PFSK-1 (cell line): ENCODE measurements around the gene COL18A1.

Experiments used
- FOXP2 ChIP-seq: optimal IDR thresholded peaks from 2 replicates; pipeline ENCODE3; 2011; ENCODE audit warnings: borderline replicate concordance, control low read depth, inconsistent platforms; ENCODE audit not compliant: insufficient read depth; ENCODE audit errors: extremely low read length, extremely low read depth
- POLR2AphosphoS5 ChIP-seq: IDR thresholded peaks from 2 replicates; pipeline ENCODE4 v1.6.1; 2012; ENCODE audit warnings: low read depth, mild to moderate bottlenecking, control low read depth, low read length, moderate library complexity
- SIN3A ChIP-seq: IDR thresholded peaks from 2 replicates; pipeline ENCODE4 v1.6.1; 2012; ENCODE audit warnings: mild to moderate bottlenecking, low read length, moderate library complexity, borderline replicate concordance; ENCODE audit not compliant: insufficient read depth
- TAF1 ChIP-seq: IDR thresholded peaks from 2 replicates; pipeline ENCODE4 v1.6.1; 2012; ENCODE audit warnings: low read length, control low read depth, borderline replicate concordance; ENCODE audit not compliant: insufficient read depth
- TF ChIP-seq, protein P1 (sequence below), 2 experiments: IDR thresholded peaks; 2 replicates each; pipeline versions ENCODE4 v1.6.1 to v1.8.0; 2011 to 2012; ENCODE audit warnings: low read depth in 2 of 2, low read length in 2 of 2, control low read depth in 1 of 2, inconsistent platforms in 1 of 2, mild to moderate bottlenecking in 1 of 2, moderate library complexity in 1 of 2; ENCODE audit not compliant: insufficient read depth in 1 of 2

DNA sequence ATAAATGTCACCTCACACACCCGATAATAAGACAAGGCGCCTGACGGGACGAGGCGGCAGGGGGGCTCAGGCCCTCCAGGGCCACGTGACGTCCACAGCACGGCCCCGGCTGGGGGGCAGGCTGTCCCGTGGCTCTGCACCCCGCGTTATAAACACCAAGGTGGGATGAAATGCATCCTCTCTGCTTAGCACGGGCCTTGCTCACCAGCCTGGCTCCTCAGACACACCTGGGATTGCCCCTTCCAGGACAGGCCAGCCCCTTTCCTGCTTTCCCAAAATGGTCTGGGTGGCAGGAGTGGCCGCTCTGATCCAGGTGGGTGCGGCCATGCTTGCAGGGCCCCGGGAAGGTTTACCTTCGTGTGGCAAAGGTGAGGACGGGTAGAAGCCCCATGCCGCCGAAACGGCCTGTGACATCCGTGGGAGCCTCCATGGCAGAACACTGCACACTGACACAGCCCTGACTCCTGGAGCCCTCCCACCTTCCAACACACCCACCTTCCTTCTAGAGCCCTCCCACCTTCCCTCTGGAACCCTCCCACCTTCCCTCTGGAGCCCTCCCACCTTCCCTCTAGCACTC is 101.4 kb downstream of the COL18A1 start:
- TF ChIP-seq POLR2AphosphoS5 (no peak), SIN3A (no peak), TAF1 (no peak), FOXP2 (no peak)
- TF ChIP-seq, protein P1, sequence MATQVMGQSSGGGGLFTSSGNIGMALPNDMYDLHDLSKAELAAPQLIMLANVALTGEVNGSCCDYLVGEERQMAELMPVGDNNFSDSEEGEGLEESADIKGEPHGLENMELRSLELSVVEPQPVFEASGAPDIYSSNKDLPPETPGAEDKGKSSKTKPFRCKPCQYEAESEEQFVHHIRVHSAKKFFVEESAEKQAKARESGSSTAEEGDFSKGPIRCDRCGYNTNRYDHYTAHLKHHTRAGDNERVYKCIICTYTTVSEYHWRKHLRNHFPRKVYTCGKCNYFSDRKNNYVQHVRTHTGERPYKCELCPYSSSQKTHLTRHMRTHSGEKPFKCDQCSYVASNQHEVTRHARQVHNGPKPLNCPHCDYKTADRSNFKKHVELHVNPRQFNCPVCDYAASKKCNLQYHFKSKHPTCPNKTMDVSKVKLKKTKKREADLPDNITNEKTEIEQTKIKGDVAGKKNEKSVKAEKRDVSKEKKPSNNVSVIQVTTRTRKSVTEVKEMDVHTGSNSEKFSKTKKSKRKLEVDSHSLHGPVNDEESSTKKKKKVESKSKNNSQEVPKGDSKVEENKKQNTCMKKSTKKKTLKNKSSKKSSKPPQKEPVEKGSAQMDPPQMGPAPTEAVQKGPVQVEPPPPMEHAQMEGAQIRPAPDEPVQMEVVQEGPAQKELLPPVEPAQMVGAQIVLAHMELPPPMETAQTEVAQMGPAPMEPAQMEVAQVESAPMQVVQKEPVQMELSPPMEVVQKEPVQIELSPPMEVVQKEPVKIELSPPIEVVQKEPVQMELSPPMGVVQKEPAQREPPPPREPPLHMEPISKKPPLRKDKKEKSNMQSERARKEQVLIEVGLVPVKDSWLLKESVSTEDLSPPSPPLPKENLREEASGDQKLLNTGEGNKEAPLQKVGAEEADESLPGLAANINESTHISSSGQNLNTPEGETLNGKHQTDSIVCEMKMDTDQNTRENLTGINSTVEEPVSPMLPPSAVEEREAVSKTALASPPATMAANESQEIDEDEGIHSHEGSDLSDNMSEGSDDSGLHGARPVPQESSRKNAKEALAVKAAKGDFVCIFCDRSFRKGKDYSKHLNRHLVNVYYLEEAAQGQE (IDR thresholded peaks at IDR 0.05; ENCODE audit: insufficient read depth in 1 of 2, low read depth in 2 of 2, low read length in 2 of 2) = no peak
